ENCODE measurements around the gene CELF4.
"Not testable (repeated sequence)": the region's sequence is repeated elsewhere in the genome, so short reads cannot be mapped to it uniquely, and the experiment has no call there.

The CELF4 gene

GRCh38 chr18:37391156-37391555 is 174.4 kb downstream of the CELF4 start:
- no peak for DNase-seq (ENCODE audit: low read depth in 2 of 2)

DNA sequence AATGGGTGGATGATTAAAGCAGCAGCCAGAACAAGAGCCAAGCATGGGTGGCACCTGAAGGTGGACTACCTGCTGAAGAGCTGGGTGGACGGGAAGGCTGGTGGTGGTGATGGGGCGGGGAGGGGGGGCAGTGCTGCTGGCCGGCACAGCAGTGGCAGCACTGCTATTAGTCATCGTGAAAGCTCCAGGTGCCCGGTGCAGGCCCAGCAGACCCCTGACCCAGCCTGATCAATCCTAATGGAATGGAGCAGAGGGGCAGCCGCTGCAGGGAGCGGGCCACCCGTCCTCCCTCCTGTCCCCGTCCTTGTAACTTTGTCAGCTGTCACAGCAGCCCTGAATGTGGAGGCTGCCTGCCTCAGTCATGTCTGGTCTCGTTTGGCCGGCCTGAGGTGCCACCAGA is 174.9 kb downstream of the CELF4 start:
- no peak for DNase-seq (ENCODE audit: low read depth in 2 of 2)

GRCh38 chr18:37389684-37390368 is 175.8 kb downstream of the CELF4 start:
- DNase-seq (ENCODE audit: low read depth in 2 of 2) = no peak

DNA sequence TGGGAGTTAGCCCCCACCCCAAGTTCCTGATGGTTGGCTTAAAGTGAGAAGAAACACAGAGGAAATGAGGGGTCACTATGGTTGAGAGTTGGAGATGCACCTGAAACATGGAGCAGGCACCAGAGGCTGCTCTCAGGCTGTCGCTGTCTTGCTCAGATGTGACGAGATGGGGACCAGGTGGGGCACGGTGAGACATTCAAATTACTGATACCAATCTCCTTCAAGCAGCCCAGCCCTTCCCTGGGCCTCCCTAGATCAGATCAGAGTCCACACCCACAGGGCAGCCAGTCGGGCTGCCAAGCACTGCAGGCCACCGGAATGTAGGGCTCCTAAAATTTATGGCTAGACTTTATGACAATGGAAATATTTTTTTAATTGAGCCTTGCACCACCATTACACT is 176.6 kb downstream of the CELF4 start:
- DNase-seq (ENCODE audit: low read depth in 2 of 2) = no peak

GRCh38 chr18:37388413-37388812 is 177.2 kb downstream of the CELF4 start:
- DNase-seq (ENCODE audit: low read depth in 2 of 2) = no peak

GRCh38 chr18:37385846-37386778 is 179.5 kb downstream of the CELF4 start:
- no peak for DNase-seq (ENCODE audit: low read depth in 2 of 2)

DNA sequence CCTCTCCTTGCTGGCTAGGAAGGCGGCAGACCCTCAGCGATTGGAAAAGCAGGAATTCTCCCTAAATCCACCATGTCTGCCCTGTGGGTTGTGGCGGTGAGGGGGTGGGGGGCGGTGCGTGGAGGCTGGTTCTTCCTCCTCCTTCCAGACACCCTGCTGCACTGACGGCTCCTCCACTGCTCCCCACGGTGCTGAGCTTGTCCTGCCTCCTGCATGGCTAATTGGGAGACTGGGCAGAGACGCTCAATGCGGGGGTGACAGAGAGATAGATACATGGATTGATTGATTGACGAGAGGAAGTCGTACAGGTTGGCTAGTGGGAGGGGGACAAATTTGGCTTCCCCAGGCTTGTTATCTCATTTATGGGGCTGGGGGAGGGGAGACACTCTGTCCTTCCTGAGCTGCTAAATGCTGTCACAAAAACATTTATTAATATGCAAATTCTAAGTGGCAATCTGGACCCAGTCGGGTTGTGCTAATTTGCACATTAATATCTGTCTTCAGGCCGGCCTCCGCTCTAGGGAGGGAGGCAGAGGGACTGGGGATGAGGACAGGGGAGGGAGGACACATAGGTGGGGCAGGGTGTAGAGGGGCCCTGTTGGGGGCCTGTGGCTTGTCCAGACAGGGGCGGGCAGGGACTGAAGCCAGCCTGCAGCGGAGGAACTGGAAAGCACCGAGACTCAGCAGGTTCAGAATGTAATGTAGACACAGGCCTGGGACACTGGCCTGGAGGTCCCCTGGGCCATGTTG is 181.6 kb downstream of the CELF4 start:
- no peak for DNase-seq (ENCODE audit: low read depth in 2 of 2)

- DNase-seq (ENCODE audit: low read depth in 2 of 2) = no peak
These were observed 182.4 kb downstream of the CELF4 start for GRCh38 chr18:37383036-37383785.

GRCh38 chr18:37381554-37381953 is 184.0 kb downstream of the CELF4 start:
- no peak for DNase-seq (ENCODE audit: low read depth in 2 of 2)

DNA sequence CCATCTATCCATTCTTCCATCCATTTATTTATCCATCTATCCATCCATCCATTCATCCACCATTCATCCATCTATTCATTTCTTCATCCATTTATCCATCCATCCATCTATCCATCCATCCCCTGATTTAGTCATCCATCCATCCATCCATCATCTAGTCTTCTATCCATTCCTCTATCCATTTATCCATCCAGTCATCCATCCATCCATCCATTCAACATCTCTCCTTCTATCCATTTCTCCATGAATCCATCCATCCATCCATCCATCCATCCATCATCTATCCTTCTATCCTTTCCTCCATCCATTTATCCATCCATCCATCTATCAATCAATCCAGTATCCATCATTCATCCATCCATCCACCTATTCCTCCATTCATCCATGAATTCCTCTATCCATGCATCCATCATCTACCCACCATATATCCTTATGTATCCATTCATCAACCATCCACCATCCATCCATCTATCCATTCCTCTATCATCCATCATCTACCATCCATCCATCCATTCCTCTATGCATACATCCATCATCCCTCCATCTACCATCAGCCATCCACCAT is 185.0 kb downstream of the CELF4 start:
- DNase-seq (ENCODE audit: low read depth in 2 of 2) = no peak

DNA sequence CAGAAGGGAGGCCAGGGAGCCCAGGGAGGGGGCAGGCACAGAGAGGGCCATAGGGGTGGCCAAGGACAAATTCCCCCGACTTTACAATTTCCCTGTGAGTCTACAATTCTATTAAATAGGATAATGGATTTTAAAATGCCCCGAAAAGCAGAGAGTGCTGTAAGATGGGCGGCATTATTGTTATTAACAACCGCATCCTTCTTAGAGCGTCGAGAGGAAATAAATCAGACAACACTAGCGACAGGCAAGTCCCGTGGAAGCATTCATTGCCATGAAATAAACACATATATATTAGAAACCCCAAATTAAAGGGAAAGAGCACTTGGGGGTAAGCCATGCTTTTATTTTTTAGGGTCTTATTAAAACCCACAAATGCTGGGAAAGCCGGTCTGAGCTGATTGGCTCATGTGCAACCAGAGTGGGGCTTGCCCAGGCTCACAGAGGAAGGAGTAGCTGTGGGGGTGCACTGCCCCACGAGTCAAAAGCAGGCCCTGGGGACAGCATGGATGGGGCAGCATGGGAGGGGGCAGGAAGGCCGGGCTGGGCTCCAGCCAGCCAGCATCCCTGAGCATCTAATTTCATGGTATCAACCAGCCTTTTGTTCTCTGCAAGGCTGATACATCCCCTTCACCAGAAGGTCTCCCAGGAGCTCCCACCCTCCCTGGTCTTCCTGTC is 187.1 kb downstream of the CELF4 start:
- DNase-seq (ENCODE audit: low read depth in 2 of 2) = no peak

DNA sequence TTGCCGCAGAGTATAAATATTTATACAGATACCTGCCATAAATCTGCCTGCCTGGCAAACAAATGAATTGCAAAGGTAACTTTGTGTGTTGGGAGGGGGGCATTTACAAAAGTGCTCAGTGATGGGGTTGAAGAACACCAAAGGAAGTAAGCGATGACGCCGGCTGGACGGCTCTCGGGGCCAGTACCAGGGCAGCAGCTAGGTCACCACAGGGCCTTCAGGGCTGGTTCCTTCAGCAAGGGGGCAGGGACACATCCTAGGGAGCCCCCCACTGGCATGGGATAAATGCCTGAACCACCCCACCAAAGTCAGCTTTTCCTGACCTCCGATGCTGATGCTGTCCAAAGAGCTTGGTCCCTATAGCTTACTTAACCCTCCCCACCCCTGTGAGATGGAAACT is 190.4 kb downstream of the CELF4 start:
- DNase-seq (ENCODE audit: low read depth in 2 of 2) = no peak

DNA sequence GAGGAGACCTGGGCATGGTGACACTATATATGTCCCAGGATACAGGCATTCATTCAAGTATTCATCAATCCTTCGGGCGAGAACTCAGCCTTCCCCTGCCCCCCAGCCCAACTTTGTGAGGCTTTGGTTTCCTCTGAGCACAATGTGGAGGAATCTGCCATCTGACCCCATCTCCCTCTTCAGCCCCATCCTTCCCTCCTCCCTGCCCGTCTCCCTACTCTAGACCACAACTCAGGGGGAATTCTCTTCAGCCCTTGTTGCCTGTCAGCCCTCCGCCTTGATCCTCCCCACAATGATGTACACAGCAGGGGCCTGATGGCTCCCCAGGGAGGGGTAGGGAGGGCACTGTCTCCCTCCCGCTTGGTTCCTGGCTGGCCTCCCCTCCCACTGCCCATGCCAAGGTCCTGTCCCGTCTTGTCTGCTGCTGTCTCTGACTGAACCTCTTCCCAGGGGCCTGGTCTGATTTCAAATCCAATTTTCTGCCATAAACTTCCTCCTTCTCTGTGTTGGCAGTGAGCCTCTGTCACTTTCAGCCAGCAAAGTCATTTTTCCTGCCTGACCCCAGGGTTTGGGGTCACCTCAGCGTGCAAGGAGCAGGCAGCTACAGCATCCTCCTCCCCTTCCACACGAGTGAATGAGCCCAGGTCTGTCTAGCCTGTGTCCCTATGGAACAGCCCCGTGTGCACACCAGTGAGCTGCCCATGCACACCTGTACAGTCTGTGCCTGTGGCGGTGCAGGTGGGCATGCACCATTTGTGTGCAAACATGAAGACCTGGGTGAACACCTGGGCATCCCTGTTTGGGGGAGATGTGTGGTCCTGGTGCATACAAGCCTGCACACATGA is 197.3 kb downstream of the CELF4 start:
- no peak for DNase-seq (ENCODE audit: low read depth in 2 of 2)

DNA sequence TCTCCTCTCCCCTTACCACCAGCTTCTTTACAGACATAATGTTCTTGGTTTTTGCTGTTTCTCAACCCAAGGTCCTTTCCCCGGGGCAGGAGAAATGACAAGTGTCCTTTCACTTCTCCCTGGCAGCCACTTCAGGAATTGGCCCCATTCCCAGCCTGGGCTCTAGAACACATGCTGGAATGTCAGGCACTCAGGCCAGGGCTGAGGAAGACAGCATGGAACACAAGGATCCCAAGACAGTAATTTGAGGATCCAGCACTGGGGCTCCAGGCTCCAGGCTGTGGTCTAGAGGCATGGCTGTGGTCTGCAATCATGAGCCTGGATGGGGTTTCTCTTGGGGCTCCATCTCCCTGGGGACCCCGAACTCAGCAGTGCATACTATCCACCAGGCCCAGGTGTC is 201.4 kb downstream of the CELF4 start:
- no peak for DNase-seq (ENCODE audit: low read depth in 2 of 2)

DNA sequence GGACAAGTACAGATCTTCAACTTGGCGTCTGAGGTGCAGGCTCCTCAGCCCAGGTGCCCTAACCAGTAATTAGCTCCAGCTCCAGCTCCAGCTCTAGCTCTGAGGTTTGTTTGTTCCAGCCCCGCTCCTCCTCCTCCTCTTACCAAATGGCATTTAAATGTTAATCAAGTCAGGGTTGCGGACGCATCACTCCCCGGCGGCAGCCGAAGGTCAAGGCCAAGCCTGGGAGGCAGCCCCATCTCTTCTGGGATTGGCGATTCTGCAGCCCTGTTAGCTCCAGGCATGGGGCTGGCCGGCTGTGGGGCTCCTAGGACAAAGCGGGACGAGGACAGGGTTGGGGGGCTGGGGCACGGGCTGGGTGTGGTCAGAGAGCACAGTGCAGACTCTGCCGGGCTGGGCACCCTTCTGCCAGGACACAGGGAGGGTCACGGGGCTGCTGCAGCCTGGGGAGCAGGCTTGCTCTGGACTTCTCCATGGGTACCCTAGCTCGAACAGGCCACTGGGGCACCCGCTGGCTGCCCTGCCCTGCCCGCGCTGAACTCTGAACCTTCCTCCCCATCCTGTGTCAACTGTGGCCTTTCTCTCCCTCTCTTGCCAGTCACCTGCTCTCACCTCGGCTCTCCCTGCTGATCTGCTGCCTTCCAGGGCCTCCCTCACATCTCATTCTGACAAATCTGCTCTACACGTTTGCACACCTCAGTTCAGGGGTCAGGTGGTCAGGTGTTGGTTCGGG is 203.3 kb downstream of the CELF4 start:
- no peak for DNase-seq (ENCODE audit: low read depth in 2 of 2)

GRCh38 chr18:37361335-37362157 is 204.1 kb downstream of the CELF4 start:
- no peak for DNase-seq (ENCODE audit: low read depth in 2 of 2)

DNA sequence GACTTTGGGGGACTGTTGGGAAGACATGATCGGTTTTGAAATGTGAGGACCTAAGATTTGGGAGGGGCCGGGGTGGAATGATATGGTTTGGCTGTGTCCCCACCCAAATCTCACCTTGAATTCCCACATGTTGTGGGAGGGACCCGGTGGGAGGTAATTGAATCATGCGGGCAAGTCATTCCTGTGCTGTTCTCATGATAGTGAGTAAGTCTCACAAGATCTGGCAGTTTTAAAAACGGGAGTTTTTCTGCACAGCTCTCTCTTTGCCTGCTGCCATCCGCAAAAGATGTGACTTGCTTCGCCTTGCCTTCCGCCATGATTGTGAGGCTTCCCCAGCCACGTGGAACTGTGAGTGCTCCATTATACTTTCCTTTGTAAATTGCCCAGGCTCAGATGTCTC is 207.5 kb downstream of the CELF4 start:
- not testable (repeated sequence) for DNase-seq (ENCODE audit: low read depth in 2 of 2)

DNA sequence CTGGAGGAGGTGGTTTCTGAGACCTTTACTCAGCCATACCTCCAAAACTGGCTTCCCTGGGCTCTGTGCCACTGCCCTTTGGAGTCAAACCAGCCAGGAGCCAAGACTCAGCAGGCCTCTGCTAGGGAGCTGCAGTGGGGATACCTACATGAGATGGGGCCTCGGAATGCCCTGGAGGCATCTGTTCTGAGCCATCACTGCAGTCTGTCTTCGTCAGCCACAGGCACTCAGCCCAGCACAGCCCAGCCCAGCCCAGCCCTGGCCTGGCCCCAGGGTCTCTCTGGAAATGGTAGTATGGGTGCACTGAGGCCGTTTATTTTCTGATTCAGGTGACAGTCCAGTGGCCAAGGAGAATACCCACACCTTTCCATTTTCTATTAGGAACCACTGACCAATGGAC is 209.8 kb downstream of the CELF4 start:
- no peak for DNase-seq (ENCODE audit: low read depth in 2 of 2)
